ENCODE data around the gene SNAPC4.

GRCh38 chr9:136378170-136379002 is 21.6 kb downstream of the SNAPC4 start:
- TF ChIP-seq POLR2A (IDR thresholded peaks at IDR 0.05), result no peak
- TF ChIP-seq, protein P1, sequence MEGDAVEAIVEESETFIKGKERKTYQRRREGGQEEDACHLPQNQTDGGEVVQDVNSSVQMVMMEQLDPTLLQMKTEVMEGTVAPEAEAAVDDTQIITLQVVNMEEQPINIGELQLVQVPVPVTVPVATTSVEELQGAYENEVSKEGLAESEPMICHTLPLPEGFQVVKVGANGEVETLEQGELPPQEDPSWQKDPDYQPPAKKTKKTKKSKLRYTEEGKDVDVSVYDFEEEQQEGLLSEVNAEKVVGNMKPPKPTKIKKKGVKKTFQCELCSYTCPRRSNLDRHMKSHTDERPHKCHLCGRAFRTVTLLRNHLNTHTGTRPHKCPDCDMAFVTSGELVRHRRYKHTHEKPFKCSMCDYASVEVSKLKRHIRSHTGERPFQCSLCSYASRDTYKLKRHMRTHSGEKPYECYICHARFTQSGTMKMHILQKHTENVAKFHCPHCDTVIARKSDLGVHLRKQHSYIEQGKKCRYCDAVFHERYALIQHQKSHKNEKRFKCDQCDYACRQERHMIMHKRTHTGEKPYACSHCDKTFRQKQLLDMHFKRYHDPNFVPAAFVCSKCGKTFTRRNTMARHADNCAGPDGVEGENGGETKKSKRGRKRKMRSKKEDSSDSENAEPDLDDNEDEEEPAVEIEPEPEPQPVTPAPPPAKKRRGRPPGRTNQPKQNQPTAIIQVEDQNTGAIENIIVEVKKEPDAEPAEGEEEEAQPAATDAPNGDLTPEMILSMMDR (IDR thresholded peaks at IDR 0.05), result no peak
- no peak for TF ChIP-seq POLR2AphosphoS5 (IDR thresholded peaks at IDR 0.05)
- TF ChIP-seq EP300 (IDR thresholded peaks at IDR 0.05), result no peak

All from sigmoid colon (tissue), 4 donors.